ENCODE data around the gene GJC1. TPM values are rescaled to one million over a fixed set of nuclear protein-coding genes. Genes with fewer than 3 reads are reported as not detected.

Gene GJC1
- total RNA-seq, 4 donors from 2014 or later: 10.6 to 79.4 (median 50.2) TPM

DNA sequence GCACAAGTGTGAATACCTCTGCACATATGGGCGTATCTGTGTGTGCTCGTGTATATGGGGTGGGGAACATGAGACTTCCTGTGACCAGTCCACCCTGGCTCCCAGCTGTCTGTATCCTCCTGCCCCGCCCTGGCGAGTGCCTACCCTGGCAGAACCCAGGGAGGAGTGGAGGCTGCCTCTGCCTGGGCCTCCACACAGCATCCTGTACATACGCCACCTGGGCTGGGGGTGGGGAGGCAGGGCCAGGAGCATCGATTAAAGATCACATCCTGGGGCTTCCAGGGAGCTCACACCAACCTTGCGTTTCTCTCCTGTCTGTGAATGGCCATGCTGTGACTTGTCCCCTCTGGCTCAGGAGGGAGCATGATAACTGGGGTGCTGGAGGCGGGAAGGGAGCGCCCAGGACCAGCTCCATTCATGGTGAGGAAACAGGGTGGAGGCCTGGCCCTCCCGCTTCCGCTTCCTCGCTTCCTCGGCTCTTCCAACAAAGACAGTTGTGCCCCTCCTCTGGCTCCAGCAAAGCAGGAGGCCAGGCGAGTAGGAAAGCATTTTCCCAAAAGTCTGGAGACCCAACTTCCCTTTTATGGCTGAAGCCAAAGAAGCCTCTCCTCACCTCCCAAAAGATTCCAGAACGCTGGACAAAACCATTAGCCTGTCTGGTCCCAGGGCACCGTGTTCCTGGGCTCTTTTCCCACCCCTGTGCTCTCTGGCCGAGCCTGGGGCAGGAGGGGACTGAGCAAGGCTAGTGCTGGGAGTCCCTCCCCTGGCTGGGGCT, 48.3 kb downstream of the GJC1 start:
- Histone ChIP-seq H3K27me3 (no peaks in the 10 kb centered on the region), H3K27ac (peak overlapping the region; percentile 78 to 91), H3K4me3 (peak overlapping the region in 1 of 2 donors; percentile 3), H3K4me1 (peaks cover 0 to 22% of the 10 kb centered on the region in 2 donors), H3K36me3 (no peaks in the 10 kb centered on the region), H3K9me3 (no peaks in the 10 kb centered on the region)
- intact Hi-C loops (cut with DNase I; ENCODE audit: low total_unique reads): no loop called here
- DNase-seq: peak; percentile 56 to 62
- TF ChIP-seq POLR2A (IDR thresholded peaks at IDR 0.05): no peak
- TF ChIP-seq, protein P1, sequence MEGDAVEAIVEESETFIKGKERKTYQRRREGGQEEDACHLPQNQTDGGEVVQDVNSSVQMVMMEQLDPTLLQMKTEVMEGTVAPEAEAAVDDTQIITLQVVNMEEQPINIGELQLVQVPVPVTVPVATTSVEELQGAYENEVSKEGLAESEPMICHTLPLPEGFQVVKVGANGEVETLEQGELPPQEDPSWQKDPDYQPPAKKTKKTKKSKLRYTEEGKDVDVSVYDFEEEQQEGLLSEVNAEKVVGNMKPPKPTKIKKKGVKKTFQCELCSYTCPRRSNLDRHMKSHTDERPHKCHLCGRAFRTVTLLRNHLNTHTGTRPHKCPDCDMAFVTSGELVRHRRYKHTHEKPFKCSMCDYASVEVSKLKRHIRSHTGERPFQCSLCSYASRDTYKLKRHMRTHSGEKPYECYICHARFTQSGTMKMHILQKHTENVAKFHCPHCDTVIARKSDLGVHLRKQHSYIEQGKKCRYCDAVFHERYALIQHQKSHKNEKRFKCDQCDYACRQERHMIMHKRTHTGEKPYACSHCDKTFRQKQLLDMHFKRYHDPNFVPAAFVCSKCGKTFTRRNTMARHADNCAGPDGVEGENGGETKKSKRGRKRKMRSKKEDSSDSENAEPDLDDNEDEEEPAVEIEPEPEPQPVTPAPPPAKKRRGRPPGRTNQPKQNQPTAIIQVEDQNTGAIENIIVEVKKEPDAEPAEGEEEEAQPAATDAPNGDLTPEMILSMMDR (IDR thresholded peaks at IDR 0.05): no peak

DNA sequence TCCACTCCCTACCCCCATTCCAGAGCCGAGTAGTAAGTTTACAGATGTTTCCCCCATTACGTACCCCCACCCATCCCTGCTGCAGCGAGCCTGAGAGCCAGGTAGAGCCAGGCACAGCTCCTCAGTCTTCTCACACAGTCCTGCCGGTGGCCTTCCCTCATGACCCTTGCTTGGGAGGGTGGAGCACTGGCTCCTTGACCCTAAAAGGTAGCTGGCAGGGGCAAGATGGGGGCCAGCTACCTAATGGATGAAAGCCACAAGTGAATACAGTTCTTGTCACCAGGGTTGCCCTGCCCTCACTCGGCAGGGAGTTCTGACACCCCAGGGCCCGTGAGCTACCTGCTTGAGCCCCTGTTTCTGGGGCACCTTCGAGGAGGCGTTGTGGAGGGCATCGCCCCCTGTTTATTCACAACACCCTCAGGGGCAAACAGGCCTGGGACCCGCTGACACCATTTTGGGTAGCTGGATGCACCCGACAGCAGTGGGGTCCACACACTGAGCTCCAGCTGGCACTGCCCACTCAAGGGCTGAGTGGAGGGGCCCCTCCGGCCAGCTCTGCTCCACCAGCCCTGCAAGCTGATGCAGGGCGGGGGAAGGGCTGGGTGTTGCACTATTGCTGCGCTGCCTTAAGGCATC, 49.1 kb downstream of the GJC1 start:
- Histone ChIP-seq H3K9me3 (no peaks in the 10 kb centered on the region), H3K27me3 (no peaks in the 10 kb centered on the region), H3K36me3 (no peaks in the 10 kb centered on the region), H3K27ac (peak overlapping the region; percentile 78 to 91), H3K4me3 (no peak overlapping the region), H3K4me1 (peaks cover 0 to 24% of the 10 kb centered on the region in 2 donors)
- TF ChIP-seq, protein P1 (IDR thresholded peaks at IDR 0.05): no peak
- TF ChIP-seq POLR2A (IDR thresholded peaks at IDR 0.05): no peak
- intact Hi-C loops (cut with DNase I; ENCODE audit: low total_unique reads): no loop called here
- no peak for DNase-seq

DNA sequence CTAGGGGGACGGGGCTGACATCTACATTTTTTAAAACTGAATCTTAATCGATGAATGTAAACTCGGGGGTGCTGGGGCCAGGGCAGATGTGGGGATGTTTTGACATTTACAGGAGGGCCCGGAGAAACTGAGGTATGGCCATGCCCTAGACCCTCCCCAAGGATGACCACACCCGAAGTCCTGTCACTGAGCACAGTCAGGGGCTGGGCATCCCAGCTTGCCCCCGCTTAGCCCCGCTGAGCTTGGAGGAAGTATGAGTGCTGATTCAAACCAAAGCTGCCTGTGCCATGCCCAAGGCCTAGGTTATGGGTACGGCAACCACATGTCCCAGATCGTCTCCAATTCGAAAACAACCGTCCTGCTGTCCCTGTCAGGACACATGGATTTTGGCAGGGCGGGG, 49.9 kb downstream of the GJC1 start:
- no peaks in the 10 kb centered on the region for H3K9me3 ChIP-seq
- H3K4me3 ChIP-seq: no peak overlapping the region
- intact Hi-C loops (cut with DNase I; ENCODE audit: low total_unique reads): no loop called here
- no peak for TF ChIP-seq POLR2A (IDR thresholded peaks at IDR 0.05)
- TF ChIP-seq, protein P1 (IDR thresholded peaks at IDR 0.05): no peak
- no peaks in the 10 kb centered on the region for H3K27me3 ChIP-seq
- peaks cover 0 to 24% of the 10 kb centered on the region in 2 donors for H3K4me1 ChIP-seq
- no peak for DNase-seq
- no peaks in the 10 kb centered on the region for H3K36me3 ChIP-seq
- H3K27ac ChIP-seq: peak overlapping the region; percentile 78 to 91

DNA sequence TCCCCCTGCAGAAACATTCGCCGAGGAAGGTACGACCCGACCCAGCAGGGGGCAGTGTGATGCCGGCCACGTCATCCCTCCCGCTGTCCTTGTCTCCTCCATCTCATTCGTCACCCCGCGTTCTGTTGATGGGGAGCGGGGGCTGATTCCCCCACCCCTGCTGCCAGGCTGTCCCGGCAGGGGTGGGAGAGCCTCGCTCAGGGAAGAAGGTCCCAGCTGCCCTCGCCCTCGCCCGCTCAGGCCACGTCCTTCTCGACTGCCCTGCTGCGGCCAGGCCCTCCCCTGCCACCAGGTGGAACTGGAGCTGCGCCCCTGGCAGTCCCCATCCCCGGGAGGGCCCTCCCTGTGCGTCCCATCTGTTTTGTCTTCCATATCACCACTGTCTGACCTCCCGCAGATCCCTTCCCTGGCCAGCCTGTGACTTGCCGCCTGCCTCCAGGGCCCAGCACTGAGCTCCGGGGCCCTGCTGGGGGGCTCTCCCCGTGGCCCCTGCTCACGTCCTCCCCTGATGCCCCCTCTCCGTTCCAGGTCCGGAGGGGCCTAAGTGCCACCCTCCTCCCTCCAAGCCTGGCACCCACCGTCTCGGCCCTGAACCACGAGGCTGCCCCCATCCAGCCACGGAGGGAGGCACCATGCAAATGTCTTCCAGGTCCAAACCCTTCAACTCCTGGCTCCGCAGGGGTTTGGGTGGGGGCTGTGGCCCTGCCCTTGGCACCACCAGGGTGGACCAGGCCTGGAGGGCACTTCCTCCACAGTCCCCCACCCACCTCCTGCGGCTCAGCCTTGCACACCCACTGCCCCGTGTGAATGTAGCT, 50.7 kb downstream of the GJC1 start:
- intact Hi-C loops (cut with DNase I; ENCODE audit: low total_unique reads): loop anchor here (5.0 kb wide), 1 partner anchor 88 kb away; no protein-coding TSS in a partner anchor
- Histone ChIP-seq H3K27ac (peak overlapping the region; percentile 78 to 91), H3K4me1 (peaks cover 0 to 24% of the 10 kb centered on the region in 2 donors), H3K36me3 (no peaks in the 10 kb centered on the region), H3K4me3 (peak overlapping the region; percentile 22), H3K9me3 (no peaks in the 10 kb centered on the region), H3K27me3 (no peaks in the 10 kb centered on the region)
- TF ChIP-seq POLR2A (IDR thresholded peaks at IDR 0.05): peak in 1 of 2 donors; percentile 28
- TF ChIP-seq, protein P1 (IDR thresholded peaks at IDR 0.05): peak; percentile 81 to 94 (median 92)
- peak; percentile 81 to 85 for DNase-seq
